MM.1S (cell line): ENCODE results near the gene OPRD1.
"Not testable (repeated sequence)": the region's sequence is repeated elsewhere in the genome, so short reads cannot be mapped to it uniquely, and the experiment has no call there.

Experiments used
- CTCF ChIP-seq: fragments of 300-600 bp; sonication (generic); IDR thresholded peaks from 2 replicates; pipeline ENCODE4 v1.5.1; 2016; ENCODE audit warnings: antibody characterized with exemption, low read length, mixed read lengths
- EZH2 ChIP-seq: fragments of 300-600 bp; sonication (generic); optimal IDR thresholded peaks from 2 replicates; pipeline ENCODE3; 2017; ENCODE audit warnings: low read depth, mild to moderate bottlenecking, antibody characterized with exemption, low read length, mixed read lengths
- EZH2phosphoT487 ChIP-seq: fragments of 300-600 bp; sonication (generic); IDR thresholded peaks from 2 replicates; pipeline ENCODE4 v1.6.1; 2018; ENCODE audit warnings: antibody characterized with exemption, low read length

- TF ChIP-seq CTCF, EZH2, EZH2phosphoT487: not testable (repeated sequence)
Observed at GRCh38 chr1:28824061-28824460, 12.1 kb downstream of the OPRD1 start.
